Activated CD4-positive, alpha-beta T cell treated with anti-CD3 and anti-CD28 coated beads, Interleukin-2, amount 50 U/mL, for 48 hours (primary cell): ENCODE measurements around the gene LCTL.

Experiments
- DNase-seq, 2 experiments: peaks; one replicate each; pipeline ENCODE4 v3.0.0-alpha.2; 2020

The LCTL gene, protein sequence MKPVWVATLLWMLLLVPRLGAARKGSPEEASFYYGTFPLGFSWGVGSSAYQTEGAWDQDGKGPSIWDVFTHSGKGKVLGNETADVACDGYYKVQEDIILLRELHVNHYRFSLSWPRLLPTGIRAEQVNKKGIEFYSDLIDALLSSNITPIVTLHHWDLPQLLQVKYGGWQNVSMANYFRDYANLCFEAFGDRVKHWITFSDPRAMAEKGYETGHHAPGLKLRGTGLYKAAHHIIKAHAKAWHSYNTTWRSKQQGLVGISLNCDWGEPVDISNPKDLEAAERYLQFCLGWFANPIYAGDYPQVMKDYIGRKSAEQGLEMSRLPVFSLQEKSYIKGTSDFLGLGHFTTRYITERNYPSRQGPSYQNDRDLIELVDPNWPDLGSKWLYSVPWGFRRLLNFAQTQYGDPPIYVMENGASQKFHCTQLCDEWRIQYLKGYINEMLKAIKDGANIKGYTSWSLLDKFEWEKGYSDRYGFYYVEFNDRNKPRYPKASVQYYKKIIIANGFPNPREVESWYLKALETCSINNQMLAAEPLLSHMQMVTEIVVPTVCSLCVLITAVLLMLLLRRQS

GRCh38 chr15:66565741-66566144 is at the start of gene LCTL:
Gene LCTL (minus strand): TSS chr15:66565998. CDS start chr15:66565365, 633 bp downstream.
- DNase-seq, result no peak

GRCh38 chr15:66614951-66615760 is 49.4 kb upstream of the LCTL start:
- DNase-seq, result no peak

DNA sequence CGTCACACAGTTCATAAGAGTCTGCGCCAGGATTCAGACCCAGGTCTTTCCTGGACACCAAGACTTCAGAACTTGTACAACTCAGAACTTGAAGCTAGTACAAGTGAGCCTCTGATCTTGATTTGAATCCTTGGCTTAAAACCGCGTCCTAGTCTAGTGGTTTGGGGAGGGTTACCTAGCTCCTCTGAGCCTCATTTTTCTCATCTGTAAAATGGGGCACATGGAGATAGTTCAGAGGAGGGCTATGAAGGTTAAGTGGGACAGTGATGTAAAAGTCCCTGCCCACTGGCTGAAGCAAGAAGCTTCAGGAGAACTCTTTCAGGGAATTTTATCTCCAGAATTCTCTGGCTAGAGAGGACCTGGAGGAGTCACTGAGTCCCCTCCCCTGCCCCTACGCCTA is 48.7 kb upstream of the LCTL start:
- DNase-seq, result no peak

DNA sequence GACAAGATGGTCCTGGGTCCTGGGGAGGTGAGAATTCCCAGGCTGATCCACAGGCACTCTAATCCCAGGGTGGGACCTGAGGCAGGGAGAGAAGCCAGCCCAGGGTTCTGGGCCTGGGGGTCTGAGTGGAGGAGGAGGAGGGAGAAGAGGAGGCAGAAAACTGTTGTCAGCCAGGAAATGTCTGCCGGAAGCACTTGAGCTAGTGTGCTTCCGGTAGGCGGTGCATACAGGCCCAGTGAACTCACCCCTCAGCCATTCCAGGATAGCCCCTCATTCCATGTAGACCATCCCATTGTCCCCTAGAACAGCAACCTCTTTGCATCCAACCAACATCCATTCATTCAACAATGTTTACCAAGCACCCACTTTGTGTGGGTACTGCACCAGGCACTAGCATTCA is 47.9 kb upstream of the LCTL start:
- DNase-seq, result no peak

GRCh38 chr15:66611257-66612053 is 45.7 kb upstream of the LCTL start:
- DNase-seq, result no peak

DNA sequence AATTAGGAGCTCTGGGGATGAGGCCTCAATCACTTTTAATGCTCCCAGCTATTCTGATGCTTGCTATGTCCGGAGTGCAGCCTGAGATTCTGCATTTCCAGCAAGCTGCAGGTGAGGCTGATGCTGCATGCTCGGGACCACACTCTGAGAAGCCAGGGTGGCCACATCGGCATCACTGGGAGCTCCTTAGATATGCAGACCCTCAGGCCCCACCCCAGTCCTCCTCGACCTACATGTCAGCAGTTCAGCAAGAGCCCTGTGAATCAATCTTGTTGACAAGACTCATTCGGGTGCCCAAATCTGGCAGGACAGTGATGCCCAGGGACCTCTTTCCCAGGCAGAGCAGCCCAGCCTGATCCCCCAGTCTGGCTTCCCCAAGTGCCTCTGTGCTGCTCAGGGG is 44.1 kb upstream of the LCTL start:
- no peak for DNase-seq

DNA sequence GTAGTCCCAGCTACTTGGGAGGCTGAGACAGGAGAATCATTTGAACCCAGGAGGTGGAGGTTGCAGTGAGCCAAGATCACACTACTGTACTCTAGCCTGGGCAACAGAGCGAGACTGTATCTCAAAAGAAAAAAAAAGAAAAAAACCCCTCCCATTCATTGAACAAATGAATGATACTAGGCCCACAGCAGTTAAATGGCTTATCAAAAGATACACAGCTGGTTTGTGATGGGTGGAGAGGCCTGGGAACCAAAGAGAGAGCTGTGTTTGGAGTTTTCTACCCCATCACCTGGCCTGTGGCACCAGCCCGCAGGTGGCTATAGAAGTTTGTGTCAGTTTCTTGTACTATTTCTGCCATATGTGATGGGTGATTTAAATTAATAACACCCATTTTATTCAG is 43.1 kb upstream of the LCTL start:
- no peak for DNase-seq

DNA sequence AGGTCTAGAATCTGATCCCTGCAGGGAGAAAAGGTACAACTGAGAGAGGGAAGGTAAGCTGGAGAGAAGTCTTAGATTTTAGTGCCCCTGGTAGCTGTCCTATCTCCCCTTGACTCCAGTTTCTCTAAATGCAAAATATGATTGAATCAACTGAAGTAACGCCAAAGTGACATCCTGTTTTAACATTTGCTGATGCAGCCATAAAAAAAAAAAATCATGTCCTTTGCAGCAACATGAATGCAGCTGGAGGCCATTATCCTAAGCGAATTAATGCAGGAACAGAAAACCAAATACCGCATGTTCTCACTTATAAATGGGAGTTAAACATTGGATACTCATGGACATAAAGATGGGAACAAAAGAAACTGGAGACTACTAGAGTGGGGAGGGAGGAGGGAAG is 42.4 kb upstream of the LCTL start:
- DNase-seq, result no peak

DNA sequence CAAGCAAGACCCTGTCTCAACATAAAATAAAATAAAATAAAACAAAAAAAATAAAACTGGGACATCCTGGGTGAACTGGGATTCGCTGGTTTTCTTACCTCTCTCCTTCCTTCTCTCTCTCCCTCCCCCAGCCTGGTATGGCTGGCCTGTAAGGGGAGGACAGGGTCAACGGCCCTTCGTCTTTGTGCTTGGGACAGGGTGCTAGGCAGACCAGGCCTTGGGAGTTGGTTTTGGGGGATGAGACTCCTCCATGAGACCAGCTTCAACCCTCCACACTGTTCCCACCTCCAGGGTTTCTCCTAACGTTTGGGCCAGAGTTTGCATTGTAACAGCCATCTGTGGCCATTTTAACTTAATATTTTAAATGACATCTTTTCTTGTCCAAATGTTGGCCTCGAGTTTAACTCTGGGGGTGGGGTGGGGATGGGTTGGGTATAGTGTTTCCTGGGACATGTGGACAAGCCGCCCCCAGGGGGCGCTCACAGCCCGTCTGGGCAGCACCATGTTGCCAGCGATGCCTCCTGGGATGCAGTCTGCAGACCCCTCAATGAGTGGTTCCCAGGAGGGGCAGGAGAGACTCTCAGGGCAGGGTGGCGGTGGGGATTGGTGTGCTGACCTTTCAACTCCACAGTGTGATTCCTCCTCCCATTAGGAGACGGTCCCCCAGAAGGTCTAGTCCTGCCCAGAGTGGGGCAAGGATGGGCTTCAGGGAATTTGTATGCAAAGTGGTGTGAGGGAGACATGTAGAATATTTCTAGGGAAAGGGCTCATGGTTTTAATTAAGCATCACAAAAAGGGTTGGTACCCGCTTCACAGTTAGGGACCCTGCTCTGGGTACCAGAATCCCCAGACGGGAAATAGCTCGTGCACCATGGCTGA is 37.7 kb upstream of the LCTL start:
- peak; percentile 62 to 72 for DNase-seq

DNA sequence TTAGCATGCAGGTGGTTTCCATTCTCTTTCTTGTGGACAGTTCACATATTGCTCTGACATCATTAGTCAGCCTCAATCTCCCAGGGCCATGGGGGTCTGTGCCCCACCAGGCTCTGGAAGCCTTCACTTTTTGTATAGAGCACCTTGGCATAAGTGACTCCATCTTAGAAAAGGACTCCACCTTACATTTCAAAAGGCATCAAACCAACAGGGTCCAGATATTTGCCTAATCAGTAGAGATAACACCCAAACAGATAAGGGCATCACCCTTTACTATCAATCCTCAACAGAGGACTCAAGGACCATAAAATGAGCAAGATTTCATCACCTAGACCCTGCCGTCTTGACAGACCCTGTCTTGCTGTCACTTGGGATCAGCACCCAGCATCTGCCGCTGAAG is 35.7 kb upstream of the LCTL start:
- DNase-seq, result no peak

GRCh38 chr15:66600240-66600627 is 34.4 kb upstream of the LCTL start:
- no peak for DNase-seq

DNA sequence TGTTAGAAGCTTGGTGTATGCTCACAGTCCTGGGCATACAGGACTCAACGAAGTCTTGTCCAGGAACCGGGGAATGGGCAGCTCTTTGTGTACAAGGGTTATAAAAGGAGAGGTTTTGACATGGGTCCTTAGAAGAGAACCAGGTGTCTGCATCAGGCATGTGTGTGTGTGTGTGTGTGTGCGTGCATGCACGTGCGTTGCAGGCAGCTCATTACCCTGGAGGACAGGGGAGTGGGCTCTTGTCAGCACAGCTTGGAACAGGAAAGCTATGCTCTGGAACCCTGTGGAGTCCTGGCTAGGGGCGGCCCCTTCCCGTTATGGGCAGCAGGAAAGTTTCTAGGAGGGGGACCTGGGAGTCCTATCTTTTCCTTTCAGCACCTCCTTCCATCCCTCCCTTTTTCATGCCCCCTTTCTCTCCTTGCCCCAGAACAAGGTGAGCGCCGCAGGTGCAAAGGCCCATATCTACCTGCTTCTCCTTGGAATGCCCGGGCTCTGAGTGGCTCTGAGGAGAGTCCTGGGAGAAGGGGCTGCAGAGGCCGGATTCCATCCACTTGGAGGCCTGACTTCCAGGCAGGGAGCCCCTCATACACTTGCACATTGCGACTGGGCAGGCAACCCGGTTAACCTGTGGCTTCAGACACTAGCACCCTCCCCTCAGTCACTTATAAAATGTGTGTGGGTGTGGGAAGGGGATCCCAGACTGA is 33.9 kb upstream of the LCTL start:
- DNase-seq, result no peak

DNA sequence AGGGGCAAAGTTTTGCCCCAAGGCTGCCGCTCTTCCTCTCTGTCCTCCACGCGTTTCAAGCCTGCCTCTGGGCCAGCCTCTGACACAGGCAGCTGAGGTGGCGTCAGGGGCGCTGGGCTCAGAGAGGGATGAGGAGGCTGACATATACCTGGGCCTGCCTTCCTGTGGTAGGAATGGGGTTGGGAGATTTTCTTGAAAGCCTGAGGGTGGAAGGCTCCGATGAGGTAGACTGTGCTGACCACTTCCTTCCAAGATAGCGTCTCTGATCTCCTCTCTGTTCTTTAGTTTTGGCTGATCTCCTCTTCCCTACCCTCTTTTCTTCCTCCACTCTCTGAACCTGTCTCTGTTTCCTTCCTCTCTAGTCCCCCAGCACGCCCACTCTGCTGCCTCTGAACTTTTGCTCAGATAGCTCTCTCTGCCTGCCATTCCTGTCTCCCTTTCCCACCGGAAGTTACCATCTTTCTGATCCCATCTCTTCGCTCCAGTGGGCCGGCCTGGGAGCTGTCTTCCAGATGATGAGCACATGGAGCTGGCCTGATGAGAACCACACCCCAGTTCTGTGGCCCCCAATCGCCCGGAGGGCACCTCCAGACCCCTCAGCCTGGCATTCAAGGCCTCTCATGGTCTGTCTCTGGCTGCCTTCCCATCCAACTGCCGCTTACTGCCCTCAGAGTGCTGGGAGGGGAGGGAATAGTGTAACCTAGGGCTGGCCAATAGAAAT is 32.5 kb upstream of the LCTL start:
- no peak for DNase-seq

DNA sequence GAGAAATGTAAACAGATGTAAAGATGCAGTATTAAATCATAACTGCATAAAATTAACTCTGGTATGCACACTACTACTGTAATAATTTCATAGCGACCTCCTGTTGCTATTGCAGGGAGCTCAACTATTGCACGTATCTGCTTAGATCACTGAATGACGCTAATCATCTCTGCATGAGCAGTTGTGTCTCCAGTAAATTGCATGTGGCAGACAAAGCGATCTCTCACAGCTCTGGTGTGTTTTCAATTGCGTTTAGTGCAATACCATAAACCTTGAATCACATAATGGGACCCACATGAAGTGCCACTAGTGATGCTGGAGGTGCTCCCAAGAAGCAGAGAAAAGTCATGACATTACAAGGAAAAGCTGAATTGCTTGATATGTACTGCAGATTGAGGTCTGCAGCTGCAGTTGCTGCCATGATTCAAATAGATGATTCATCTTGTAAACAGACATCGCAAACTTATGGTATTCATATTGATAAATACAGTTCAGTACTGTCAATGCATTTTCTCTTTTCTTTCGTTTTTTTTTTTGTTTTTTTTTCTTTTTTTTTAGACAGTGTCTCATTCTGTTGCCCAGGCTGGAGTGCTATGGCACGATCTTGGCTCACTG is 30.2 kb upstream of the LCTL start:
- DNase-seq, result no peak

- no peak for DNase-seq
Measured at GRCh38 chr15:66595332-66595731, 29.5 kb upstream of the LCTL start.

DNA sequence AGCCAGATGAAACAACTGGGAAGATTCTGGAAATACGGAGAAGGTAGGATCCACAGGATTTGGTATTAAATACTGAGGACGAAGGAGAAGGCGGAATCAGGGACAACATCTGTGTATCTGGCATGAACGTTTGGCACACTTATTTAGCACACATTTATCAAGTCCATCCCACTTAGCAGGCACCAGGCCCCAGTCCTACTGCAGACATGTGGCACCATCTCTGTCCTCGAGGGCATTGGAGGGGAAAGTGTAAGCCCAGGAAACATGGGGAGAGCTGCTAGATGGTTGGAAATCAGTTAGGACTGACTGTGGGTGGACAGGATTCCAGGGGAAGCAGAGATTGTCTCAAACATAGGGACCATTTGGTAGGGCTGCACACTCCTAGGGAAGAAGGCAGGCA is 29.0 kb upstream of the LCTL start:
- DNase-seq, result no peak

GRCh38 chr15:66594344-66594743 is 28.5 kb upstream of the LCTL start:
- DNase-seq, result no peak

DNA sequence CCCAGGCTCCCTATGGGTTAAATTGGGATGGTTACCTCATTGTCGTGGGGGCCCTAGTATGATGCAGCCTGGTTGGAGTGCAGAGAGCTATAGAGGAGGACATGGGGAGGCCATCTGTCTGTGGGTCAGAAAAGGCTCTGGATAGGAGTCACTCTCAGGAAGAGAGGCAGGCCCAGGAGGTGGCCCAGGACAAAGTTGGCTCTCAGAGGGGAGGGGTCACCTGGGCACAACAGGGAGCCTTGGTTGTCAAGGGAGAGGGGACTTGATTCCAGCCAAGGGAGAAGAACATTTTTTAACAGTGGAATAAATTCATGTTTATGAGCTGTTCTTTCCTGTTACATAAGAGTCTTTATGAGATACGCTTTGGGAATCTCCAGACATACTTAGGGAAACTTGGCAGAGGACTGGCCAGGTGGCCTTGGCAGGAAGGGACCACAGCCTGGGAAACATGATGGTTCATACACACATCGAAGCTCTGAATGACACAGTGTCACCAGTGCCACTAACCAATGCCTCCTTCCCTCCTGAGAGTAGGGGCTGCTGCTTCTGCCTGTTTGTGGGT is 27.5 kb upstream of the LCTL start:
- no peak for DNase-seq

DNA sequence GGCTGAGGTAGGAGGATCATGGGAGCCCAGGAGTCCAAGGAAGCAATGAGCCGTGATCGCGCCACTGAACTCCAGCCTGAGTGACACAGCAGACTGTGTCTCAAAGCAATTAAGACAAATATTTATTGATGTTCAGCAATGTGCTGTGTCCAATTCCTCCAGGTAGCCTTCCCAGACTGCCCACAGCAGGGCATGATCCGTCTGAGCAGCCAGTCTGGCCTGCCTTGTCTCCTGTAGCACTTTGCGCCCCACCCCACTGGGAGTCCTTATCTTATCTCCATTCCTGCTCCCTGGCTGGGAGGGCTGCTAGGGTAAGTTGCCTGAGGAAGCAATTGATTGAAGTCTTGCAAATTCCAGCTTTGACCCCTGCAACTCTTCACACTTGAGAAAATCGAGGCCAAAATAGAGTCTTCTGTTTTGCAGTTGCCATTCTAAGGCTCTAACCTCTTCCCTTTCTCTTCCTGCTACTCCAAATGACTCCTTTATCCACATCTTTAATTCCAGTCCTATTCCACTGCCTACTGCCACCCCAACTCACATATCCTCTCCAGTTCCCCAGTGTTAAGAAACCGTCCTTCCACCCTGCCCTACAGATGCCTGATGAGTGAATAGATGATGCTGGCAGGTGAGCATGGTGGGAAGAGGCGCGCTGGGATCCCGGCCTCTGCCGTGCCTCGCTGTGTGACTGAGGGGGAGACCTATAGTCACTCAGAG is 26.9 kb upstream of the LCTL start:
- no peak for DNase-seq
